OCI-LY1 (cell line): ENCODE data around the gene TRIM34.
"Not testable (repeated sequence)": the region's sequence is repeated elsewhere in the genome, so short reads cannot be mapped to it uniquely, and the experiment has no call there.

Experiments used
- H2AFZ ChIP-seq: fragments of 200-600 bp; sonication (generic), shearing (Covaris generic); 2 replicates; pipeline ENCODE4 v1.6.0; 2014; ENCODE audit warnings: antibody characterized with exemption, mild to moderate bottlenecking, low read length
- H3F3A ChIP-seq: fragments of 200-600 bp; sonication (generic), shearing (Covaris generic); 2 replicates; pipeline ENCODE4 v1.6.0; 2014; ENCODE audit warnings: mild to moderate bottlenecking, antibody characterized with exemption, low read length, moderate library complexity; ENCODE audit not compliant: insufficient read depth
- H3K27ac ChIP-seq: fragments of 200-600 bp; sonication (generic); 2 replicates; pipeline ENCODE4 v1.5.1; 2014; ENCODE audit warnings: low read length, mixed run types, mild to moderate bottlenecking, low read depth; ENCODE audit not compliant: poor library complexity, severe bottlenecking
- H3K27me3 ChIP-seq: fragments of 200-600 bp; sonication (generic); 2 replicates; pipeline ENCODE4 v1.6.0; 2014; ENCODE audit warnings: antibody characterized with exemption, mild to moderate bottlenecking, low read length, moderate library complexity; ENCODE audit not compliant: insufficient read depth
- H3K36me3 ChIP-seq: fragments of 200-600 bp; sonication (generic); 2 replicates; pipeline ENCODE4 v1.6.1; 2014; ENCODE audit warnings: mild to moderate bottlenecking, antibody characterized with exemption, low read length, moderate library complexity, mixed read lengths; ENCODE audit not compliant: insufficient read depth
- H3K4me1 ChIP-seq: fragments of 200-600 bp; sonication (generic); 2 replicates; pipeline ENCODE4 v1.5.1; 2014; ENCODE audit warnings: mild to moderate bottlenecking, low read length, moderate library complexity; ENCODE audit not compliant: insufficient read depth, severe bottlenecking
- H3K4me2 ChIP-seq: fragments of 200-600 bp; sonication (generic), shearing (Covaris generic); 2 replicates; pipeline ENCODE4 v1.6.1; 2014; ENCODE audit warnings: low read length
- H3K4me3 ChIP-seq: fragments of 200-600 bp; sonication (generic); 2 replicates; pipeline ENCODE4 v1.5.1; 2014; ENCODE audit warnings: low read length, low read depth, mild to moderate bottlenecking, mixed read lengths; ENCODE audit not compliant: poor library complexity, severe bottlenecking
- H3K79me2 ChIP-seq: fragments of 200-600 bp; shearing (Covaris generic); 2 replicates; pipeline ENCODE4 v1.6.1; 2016; ENCODE audit warnings: mixed run types, low read length, mixed read lengths; ENCODE audit not compliant: insufficient read depth
- H3K9ac ChIP-seq: fragments of 200-600 bp; sonication (generic), shearing (Covaris generic); 2 replicates; pipeline ENCODE4 v1.6.1; 2014; ENCODE audit warnings: mild to moderate bottlenecking, low read length, mixed read lengths
- H3K9me2 ChIP-seq: fragments of 200-600 bp; sonication (generic), shearing (Covaris generic); 2 replicates; pipeline ENCODE4 v1.6.1; 2014; ENCODE audit warnings: low read depth, mild to moderate bottlenecking, low read length, mixed read lengths
- H3K9me3 ChIP-seq: fragments of 200-600 bp; shearing (Covaris generic); 2 replicates; pipeline ENCODE4 v1.6.1; 2014; ENCODE audit warnings: low read length, mixed read lengths
- H4K20me1 ChIP-seq: fragments of 200-600 bp; sonication (generic), shearing (Covaris generic); 2 replicates; pipeline ENCODE4 v1.6.0; 2016; ENCODE audit warnings: mild to moderate bottlenecking, low read length; ENCODE audit not compliant: insufficient read depth
- CTCF ChIP-seq: fragments of 200-600 bp; sonication (generic), shearing (Covaris generic); IDR thresholded peaks from 2 replicates; pipeline ENCODE4 v1.5.1; 2017; ENCODE audit warnings: mild to moderate bottlenecking, antibody characterized with exemption, low read length, moderate library complexity, mixed read lengths
- EZH2 ChIP-seq: fragments of 200-600 bp; sonication (generic), shearing (Covaris generic); IDR thresholded peaks from 2 replicates; pipeline ENCODE4 v1.8.0; 2017; ENCODE audit warnings: borderline replicate concordance, mixed run types, mild to moderate bottlenecking, antibody characterized with exemption, low read length, moderate library complexity, mixed read lengths

TRIM34 gene

GRCh38 chr11:5690736-5691135 is 65.9 kb downstream of the TRIM34 start:
- peaks cover 37% of the 10 kb centered on the region for H3K4me1 ChIP-seq
- peak overlapping the region; percentile 80 for H3K4me3 ChIP-seq
- H3K9ac ChIP-seq: peak overlapping the region; percentile 89
- no peaks in the 10 kb centered on the region for H3F3A ChIP-seq
- TF ChIP-seq EZH2 (no peak), CTCF (no peak)
- H3K4me2 ChIP-seq: peak overlapping the region; percentile 82
- no peaks in the 10 kb centered on the region for H4K20me1 ChIP-seq
- H3K27me3 ChIP-seq: no peaks in the 10 kb centered on the region
- no peak overlapping the region for H2AFZ ChIP-seq
- no peaks in the 10 kb centered on the region for H3K9me3 ChIP-seq
- peak overlapping the region; percentile 93 for H3K27ac ChIP-seq
- no peaks in the 10 kb centered on the region; the same call in 1 of the 2 replicates for H3K79me2 ChIP-seq
- H3K9me2 ChIP-seq: no peaks in the 10 kb centered on the region
- 0 out of 2 replicates have a peak, but pooled peaks cover 4% of the 10 kb centered on the region for H3K36me3 ChIP-seq

- H3K79me2 ChIP-seq, H3K9me3 ChIP-seq, H3K9me2 ChIP-seq, H3K27me3 ChIP-seq, H2AFZ ChIP-seq, H3K36me3 ChIP-seq, H4K20me1 ChIP-seq, H3F3A ChIP-seq: not testable (repeated sequence)
- peak overlapping the region; percentile 80 for H3K4me3 ChIP-seq
- H3K27ac ChIP-seq: peak overlapping the region; percentile 93
- peak overlapping the region; percentile 82 for H3K4me2 ChIP-seq
- H3K9ac ChIP-seq: peak overlapping the region; percentile 89
- H3K4me1 ChIP-seq: peaks cover 37% of the 10 kb centered on the region
Measured at GRCh38 chr11:5691238-5691963, 66.6 kb downstream of the TRIM34 start.

DNA sequence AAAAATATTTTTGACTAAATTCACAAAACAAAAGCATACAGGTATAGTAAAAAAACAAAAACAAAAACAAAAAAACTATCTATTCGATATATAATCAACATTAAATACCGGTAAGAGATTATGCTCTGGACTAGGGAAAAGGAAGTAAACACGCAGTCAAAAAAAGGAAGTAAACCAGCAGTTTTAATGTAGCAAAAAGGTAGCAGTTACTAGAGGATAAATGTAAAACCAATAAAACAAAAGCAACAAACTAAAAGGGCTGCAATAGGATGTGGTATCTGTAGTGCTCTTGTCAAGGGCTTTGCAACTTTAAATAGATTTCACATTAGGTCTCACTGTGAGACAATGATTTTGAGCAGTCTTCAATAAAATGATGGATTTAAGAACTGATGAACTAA is 67.2 kb downstream of the TRIM34 start:
- Histone ChIP-seq H3K4me2 (peak overlapping the region; percentile 82), H3K36me3 (peaks cover 15% of the 10 kb centered on the region; the same call in 1 of the 2 replicates), H3K9me3 (no peaks in the 10 kb centered on the region), H3K4me1 (peaks cover 37% of the 10 kb centered on the region), H4K20me1 (no peaks in the 10 kb centered on the region), H3K9ac (peak overlapping the region; percentile 89; the same call in 1 of the 2 replicates), H3K4me3 (peak overlapping the region; percentile 80), H3K79me2 (no peaks in the 10 kb centered on the region; the same call in 1 of the 2 replicates), H3K27ac (peak overlapping the region; percentile 93), H3K27me3 (no peaks in the 10 kb centered on the region), H3K9me2 (no peaks in the 10 kb centered on the region), H3F3A (no peaks in the 10 kb centered on the region), H2AFZ (no peak overlapping the region)
- TF ChIP-seq EZH2: no peak
- no peak for TF ChIP-seq CTCF
